Ramos (cell line): ENCODE results near the gene TSC22D3.
"Not testable (repeated sequence)": the region's sequence is repeated elsewhere in the genome, so short reads cannot be mapped to it uniquely, and the experiment has no call there.

Experiments used
- in situ Hi-C: fragments of 300-500 bp; cut with MboI; formaldehyde crosslinking; loops from one replicate; pipeline ENCODE4 v1.14.3; 2022; ENCODE audit warnings: low sequenced_read_pairs; ENCODE audit not compliant: unreplicated experiment

TSC22D3 gene

GRCh38 chrX:107685586-107685985, 90.0 kb downstream of the TSC22D3 start:
- in situ Hi-C loops, result not testable (repeated sequence)

GRCh38 chrX:107684956-107685385, 90.6 kb downstream of the TSC22D3 start:
- in situ Hi-C loops, result no loop called here

GRCh38 chrX:107683931-107684330, 91.7 kb downstream of the TSC22D3 start:
- in situ Hi-C loops, result no loop called here

GRCh38 chrX:107683124-107683895, 92.3 kb downstream of the TSC22D3 start:
- in situ Hi-C loops, result no loop called here

GRCh38 chrX:107682256-107682655, 93.3 kb downstream of the TSC22D3 start:
- in situ Hi-C loops, result no loop called here

GRCh38 chrX:107678957-107679740, 96.4 kb downstream of the TSC22D3 start:
- in situ Hi-C loops, result loop anchor here (5.0 kb wide), 1 partner anchor 33 kb away; no protein-coding TSS in a partner anchor

- in situ Hi-C loops, result loop anchor here (5.0 kb wide), 1 partner anchor 34 kb away; no protein-coding TSS in a partner anchor
Measured at GRCh38 chrX:107677909-107678308, 97.7 kb downstream of the TSC22D3 start.

GRCh38 chrX:107677501-107677901, 98.1 kb downstream of the TSC22D3 start:
- in situ Hi-C loops, result loop anchor here (5.0 kb wide), 1 partner anchor 35 kb away; no protein-coding TSS in a partner anchor

- in situ Hi-C loops, result loop anchor here (5.0 kb wide), 1 partner anchor 36 kb away; no protein-coding TSS in a partner anchor
Measured at GRCh38 chrX:107676559-107677378, 98.8 kb downstream of the TSC22D3 start.

GRCh38 chrX:107675823-107676555, 99.6 kb downstream of the TSC22D3 start:
- in situ Hi-C loops, result loop anchor here (5.0 kb wide), 1 partner anchor 36 kb away; no protein-coding TSS in a partner anchor

GRCh38 chrX:107675365-107675654, 100.3 kb downstream of the TSC22D3 start:
- in situ Hi-C loops, result loop anchor here (5.0 kb wide), 1 partner anchor 37 kb away; no protein-coding TSS in a partner anchor

GRCh38 chrX:107674480-107675364, 100.9 kb downstream of the TSC22D3 start:
- in situ Hi-C loops, result loop anchor here (5.0 to 25.0 kb wide), 2 partner anchors 38 to 213 kb away; no protein-coding TSS in a partner anchor

GRCh38 chrX:107673933-107674479, 101.6 kb downstream of the TSC22D3 start:
- in situ Hi-C loops, result loop anchor here (25.0 kb wide), 1 partner anchor 213 kb away; no protein-coding TSS in a partner anchor

- in situ Hi-C loops, result loop anchor here (25.0 kb wide), 1 partner anchor 214 kb away; no protein-coding TSS in a partner anchor
Measured at GRCh38 chrX:107673431-107673830, 102.2 kb downstream of the TSC22D3 start.

- in situ Hi-C loops, result loop anchor here (25.0 kb wide), 1 partner anchor 214 kb away; no protein-coding TSS in a partner anchor
Measured at GRCh38 chrX:107672955-107673378, 102.6 kb downstream of the TSC22D3 start.

GRCh38 chrX:107671256-107671655, 104.3 kb downstream of the TSC22D3 start:
- in situ Hi-C loops, result loop anchor here (25.0 kb wide), 1 partner anchor 216 kb away; no protein-coding TSS in a partner anchor

- in situ Hi-C loops, result loop anchor here (25.0 kb wide), 1 partner anchor 217 kb away; no protein-coding TSS in a partner anchor
Measured at GRCh38 chrX:107669885-107670628, 105.5 kb downstream of the TSC22D3 start.
